Cardiac fibroblast (primary cell): ENCODE measurements around the gene PLPP7.
"Not testable (repeated sequence)": the region's sequence is repeated elsewhere in the genome, so short reads cannot be mapped to it uniquely, and the experiment has no call there.

Experiments used
- DNase-seq, 2 donors: peaks; one replicate each; pipeline versions ENCODE4 v3.0.0 to v3.0.0-alpha.2; 2010; ENCODE audit warnings: low read depth in 2 of 2
- H3K4me3 ChIP-seq, 2 donors: replicated peaks in 1 of 2; 1 replicate in 1 of 2; 2 replicates in 1 of 2; pipeline ENCODE4 v1.5.1; 2011; ENCODE audit warnings: low read depth in 2 of 2, low read length in 2 of 2, mild to moderate bottlenecking in 2 of 2, moderate library complexity in 1 of 2
- TF ChIP-seq, protein P1 (sequence below): IDR thresholded peaks from one replicate; pipeline ENCODE4 v1.5.1; 2011; ENCODE audit warnings: low read depth, mild to moderate bottlenecking, low read length, inconsistent platforms

The PLPP7 gene

DNA sequence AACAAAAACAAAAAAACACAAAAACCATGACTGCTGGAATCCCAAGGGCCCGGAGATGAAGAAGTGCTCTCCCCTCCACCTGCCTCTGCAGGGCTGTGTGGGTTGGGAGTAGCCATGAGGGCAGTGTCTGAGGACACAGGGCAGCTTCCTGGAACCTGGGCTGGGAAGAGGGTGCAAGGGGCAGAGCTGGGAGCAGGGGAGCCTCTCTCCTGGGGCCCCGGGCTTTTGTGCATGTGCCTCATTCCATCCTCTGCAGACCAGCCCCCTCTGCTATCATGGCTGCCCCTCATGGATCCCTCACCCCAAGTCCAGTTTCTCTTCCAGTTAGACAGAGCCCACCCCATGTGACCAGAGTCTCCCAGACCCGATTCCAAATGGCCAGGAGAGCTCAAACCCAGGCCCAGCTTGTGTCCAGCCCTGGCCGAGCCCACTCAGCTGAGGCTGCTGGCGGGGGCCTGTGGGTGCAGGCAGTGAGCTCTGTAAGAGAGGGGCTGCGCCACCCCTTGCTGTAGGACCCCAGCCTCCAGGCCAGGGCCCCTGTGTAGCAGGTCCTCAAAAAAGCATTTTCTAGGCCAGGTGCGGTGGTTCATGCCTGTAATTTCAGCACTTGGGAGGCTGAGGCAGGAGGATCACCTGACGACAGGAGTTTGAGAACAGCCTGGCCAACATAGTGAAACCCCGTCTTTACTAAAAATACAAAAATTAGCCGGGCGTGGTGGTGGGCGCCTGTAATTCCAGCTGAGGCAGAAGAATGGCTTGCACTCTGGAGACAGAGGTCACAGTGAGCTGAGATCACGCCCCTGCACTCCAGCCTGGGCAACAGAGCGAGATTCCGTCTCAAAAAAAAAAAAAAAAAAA is 44.5 kb downstream of the PLPP7 start:
- TF ChIP-seq, protein P1, sequence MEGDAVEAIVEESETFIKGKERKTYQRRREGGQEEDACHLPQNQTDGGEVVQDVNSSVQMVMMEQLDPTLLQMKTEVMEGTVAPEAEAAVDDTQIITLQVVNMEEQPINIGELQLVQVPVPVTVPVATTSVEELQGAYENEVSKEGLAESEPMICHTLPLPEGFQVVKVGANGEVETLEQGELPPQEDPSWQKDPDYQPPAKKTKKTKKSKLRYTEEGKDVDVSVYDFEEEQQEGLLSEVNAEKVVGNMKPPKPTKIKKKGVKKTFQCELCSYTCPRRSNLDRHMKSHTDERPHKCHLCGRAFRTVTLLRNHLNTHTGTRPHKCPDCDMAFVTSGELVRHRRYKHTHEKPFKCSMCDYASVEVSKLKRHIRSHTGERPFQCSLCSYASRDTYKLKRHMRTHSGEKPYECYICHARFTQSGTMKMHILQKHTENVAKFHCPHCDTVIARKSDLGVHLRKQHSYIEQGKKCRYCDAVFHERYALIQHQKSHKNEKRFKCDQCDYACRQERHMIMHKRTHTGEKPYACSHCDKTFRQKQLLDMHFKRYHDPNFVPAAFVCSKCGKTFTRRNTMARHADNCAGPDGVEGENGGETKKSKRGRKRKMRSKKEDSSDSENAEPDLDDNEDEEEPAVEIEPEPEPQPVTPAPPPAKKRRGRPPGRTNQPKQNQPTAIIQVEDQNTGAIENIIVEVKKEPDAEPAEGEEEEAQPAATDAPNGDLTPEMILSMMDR: no peak

DNA sequence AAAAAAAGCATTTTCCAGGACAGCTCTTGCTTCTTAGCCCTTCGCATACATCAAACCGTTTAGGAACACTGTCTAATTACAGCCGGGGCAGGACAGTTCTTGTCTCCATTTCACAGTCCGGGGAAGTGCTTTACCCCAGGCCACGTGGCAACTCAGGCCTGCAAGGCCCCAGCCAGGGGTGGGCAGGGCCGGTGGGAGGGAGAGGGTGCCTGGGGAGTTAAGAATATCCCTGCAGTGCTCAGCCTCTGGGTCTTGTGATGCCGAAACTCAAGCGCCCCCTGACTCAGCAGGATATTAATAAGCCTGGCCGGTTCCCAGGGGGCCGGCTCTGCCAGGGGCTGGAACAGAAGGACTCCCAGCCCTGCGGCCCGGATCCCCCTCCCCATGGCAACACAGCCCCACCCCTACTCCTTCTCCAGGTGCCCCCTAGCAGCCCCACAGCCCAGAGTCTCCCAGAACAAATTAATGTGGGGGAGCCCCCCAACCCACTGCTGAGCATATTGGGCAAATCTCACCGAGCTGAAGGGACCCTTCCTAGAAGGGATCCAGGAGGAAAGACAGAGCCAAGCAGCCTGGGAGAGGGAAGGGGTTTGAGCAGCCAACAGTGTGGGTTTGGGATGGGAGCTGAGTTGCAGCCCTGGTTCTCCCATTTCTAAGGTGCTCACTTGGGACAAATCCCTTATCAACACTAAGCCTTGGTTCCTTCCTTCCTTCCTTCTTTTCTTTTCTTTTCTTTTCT is 45.3 kb downstream of the PLPP7 start:
- DNase-seq: peak; percentile 62 to 64
- TF ChIP-seq, protein P1: no peak
- no peak overlapping the region for H3K4me3 ChIP-seq

More for the DNA sequence above, 44.5 kb downstream of the PLPP7 start:
- no peak for DNase-seq
- no peak overlapping the region for H3K4me3 ChIP-seq

DNA sequence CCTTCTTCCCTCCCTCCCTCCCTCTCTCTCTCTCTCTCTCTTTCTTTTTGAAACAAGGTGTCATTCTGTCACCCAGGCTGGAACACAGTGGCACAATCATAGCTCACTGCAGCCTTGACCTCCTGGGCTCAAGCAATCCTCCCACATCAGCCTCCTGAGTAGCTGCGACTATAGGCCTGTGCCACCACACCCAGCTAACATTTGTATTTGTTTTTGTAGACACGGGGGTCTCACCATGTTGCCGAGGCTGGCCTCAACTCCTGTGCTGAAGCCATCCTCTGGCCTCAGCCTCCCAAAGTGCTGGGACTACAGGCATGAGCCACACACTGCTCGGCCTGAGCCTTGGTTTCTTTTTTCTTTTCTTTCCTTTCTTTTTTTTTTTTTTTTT is 45.8 kb downstream of the PLPP7 start:
- no peak for DNase-seq
- TF ChIP-seq, protein P1: no peak
- H3K4me3 ChIP-seq: no peak overlapping the region

DNA sequence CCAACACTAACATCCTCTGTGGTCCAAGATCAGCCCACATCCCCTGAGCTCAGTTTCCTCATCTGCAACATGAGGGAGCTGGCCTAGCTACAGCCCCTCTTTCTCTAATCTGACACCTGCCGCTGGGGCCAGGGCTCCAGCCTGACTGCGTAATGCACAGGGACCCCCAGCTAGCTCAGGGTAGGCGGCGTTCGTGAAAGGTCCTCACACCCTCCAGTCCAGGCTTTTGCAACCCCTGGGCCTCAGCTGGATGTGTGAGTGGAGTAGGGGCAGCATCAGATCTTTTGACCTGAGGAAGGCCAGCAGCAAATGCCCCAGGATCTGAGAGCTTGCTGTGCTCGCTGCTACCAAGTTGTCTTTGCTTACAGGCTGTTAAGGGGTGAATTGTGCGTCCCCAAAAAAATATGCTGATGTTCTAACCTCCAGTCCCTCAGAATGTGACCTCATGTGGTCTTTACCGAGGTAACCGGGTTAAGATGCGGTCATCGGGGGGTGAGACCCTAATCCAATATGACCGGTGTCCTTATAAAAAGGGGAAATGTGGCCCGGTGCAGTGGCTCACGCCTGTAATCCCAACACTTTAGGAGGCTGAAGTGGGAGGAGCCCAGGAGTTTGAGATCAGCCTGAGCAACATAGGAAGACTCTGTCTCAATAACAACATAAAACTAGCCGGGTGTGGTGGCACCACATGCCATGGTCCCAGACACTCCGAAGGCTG is 47.8 kb downstream of the PLPP7 start:
- H3K4me3 ChIP-seq: no peak overlapping the region
- DNase-seq: no peak
- TF ChIP-seq, protein P1: no peak

DNA sequence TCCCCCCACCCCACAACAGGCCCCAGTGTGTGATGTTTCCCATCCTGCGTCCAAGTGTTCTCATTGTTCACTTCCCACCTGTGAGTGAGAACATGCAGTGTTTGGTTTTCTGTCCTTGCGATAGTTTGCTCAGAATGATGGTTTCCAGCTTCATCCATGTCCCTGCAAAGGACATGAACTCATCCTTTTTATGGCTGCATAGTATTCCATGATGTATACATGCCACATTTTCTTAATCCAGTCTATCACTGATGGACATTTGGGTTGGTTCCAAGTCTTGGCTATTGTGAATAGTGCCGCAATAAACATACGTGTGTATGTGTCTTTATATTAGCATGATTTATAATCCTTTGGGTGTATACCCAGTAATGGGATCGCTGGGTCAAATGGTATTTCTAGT is 49.7 kb downstream of the PLPP7 start:
- H3K4me3 ChIP-seq, DNase-seq: not testable (repeated sequence)

DNA sequence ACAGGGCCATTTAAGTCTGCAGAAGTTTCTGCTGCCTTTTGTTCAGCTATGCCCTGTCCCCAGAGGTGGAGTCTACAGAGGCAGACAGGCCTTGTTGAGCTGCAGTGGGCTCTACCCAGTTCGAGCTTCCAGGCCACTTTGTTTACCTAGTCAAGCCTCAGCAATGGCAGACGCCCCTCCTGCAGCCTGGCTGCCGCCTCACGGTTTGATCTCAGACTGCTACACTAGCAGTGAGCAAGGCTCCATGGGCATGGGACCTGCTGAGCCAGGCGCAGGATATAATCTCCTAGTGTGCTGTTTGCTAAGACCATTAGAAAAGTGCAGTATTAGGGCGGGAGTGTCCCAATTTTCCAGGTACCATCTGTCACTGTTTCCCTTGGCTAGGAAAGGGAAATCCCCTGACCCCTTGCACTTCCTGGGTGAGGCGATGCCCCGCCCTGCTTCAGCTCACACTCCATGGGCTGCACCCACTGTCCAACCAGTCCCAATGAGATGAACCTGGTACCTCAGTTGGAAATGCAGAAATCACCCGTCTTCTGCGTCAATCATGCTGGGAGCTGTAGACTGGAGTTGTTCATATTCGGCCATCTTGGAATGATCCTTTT is 55.5 kb downstream of the PLPP7 start:
- not testable (repeated sequence) for DNase-seq, H3K4me3 ChIP-seq

DNA sequence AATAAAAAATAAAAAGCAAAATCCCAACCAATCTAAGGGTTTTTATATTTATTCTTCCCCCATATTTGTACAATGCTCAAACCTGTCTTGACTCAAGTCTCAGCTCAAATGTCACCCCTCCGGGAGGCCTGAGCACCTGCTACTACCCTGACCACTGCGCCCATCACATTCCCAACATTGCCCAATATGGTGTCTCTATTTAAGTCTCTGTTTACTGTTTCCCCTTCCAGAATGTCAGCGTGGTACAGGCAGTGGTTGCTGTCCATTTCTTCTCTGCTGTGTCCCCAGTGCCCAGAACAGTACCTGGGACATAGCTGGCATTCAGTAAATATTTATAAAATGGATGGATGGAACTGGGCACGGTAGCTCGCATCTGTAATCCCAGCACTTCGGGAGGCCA is 57.0 kb downstream of the PLPP7 start:
- DNase-seq: no peak
- no peak overlapping the region for H3K4me3 ChIP-seq
- TF ChIP-seq, protein P1: no peak
